HG03159 (cell line): ENCODE data around the gene FAM3D.
"Not testable (repeated sequence)": the region's sequence is repeated elsewhere in the genome, so short reads cannot be mapped to it uniquely, and the experiment has no call there.

Source experiments
- ATAC-seq: cut with Tn5 transposase; IDR thresholded peaks from one replicate; pipeline ENCODE4 v1.9.1; 2021; ENCODE audit warnings: mild to moderate bottlenecking, moderate library complexity; ENCODE audit not compliant: unreplicated experiment

The FAM3D gene

DNA sequence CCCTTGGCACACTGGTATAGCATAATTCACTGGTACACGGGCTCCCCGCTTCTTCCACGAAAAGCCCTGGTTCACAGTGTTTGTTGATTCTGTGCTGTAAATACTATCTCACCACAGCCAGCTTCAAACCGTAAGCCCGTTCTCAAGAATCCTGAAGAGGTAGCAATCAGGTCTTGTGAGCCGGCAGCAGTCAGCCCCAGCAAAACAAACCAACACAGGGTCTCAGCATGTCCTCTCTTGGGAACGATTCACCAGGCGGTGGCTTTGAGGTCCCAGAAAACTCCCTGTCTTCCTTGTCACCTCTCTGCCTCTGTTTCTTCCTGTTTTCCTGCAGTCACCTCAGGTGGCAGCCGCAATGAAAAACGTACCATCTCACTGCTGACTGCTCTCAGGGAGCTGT lies 19.1 kb upstream of the FAM3D start:
- no peak for ATAC-seq

- ATAC-seq, result no peak
These were observed 16.9 kb upstream of the FAM3D start for GRCh38 chr3:58683466-58683865.

DNA sequence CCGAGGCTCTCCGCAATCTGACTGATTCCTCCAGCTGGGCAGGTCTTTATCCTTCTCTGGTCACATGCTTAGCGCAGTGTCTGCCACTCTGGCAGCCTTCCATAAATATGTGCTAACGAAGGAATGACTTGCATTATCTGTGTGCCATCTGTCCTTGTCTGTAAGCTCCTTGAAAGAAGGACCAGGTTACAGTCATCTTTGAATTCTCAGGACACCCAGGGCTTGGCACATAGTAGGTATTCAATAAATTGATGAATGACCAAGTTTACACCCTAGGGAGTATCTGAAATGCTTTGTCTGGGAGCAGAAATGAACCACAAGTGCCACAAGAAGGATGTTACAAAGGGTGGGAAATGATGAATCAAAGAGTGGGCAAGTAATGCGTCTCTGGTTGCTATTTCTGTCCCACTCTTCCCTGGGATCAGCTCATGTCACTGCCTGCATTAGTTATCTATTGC lies 16.5 kb upstream of the FAM3D start:
- ATAC-seq, result no peak

GRCh38 chr3:58681863-58682262 lies 15.3 kb upstream of the FAM3D start:
- ATAC-seq, result no peak

DNA sequence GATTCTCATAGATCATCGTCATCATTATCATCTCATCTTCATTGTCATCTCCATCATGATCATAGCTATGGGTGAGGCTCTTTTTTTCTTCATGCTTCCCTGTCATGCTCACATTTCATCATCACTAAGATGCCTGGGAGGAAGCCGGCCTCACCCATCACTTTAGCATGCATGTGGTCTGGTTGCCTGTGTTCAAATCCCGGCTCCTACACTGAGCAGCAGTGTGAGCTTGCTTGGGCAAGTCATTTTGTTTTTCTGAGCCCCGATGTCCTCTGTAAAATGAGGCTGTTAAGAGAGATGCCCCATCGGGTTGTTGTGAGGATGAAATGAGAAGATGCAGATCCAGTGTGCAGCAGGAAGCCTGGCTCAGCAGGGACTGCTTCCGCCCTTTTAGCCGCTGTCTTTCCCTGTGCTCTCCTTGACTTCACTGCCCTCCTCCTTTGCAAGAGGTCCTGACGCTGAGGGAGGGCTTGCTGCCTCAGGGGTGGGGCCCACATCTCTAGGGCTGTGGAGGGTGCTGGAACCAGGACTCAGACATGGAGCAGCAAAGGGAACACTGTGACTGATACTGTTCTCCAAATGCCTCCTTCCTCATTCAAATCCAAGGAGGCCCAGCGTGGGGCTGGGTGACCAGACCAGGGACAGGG lies 14.4 kb upstream of the FAM3D start:
- no peak for ATAC-seq

GRCh38 chr3:58679974-58680666 lies 13.5 kb upstream of the FAM3D start:
- ATAC-seq, result no peak

DNA sequence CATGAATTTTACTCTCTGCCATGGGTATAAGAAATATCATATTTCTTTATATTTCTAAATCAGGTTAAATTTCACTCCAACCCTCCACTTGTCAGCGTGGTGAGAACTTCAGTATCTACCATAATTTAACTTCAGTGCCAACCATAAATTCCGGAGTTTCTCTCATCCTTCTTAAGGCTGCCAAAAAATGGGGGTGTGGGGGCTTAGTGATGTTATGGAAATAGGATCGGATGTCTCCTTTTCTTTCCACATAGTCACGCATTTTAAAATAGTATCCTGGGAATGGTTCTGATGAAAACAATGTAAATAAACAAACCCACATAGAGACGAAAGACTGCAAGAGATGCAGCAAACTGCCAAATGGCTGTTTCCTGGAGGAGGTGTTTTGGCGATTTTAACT lies 12.9 kb upstream of the FAM3D start:
- no peak for ATAC-seq

DNA sequence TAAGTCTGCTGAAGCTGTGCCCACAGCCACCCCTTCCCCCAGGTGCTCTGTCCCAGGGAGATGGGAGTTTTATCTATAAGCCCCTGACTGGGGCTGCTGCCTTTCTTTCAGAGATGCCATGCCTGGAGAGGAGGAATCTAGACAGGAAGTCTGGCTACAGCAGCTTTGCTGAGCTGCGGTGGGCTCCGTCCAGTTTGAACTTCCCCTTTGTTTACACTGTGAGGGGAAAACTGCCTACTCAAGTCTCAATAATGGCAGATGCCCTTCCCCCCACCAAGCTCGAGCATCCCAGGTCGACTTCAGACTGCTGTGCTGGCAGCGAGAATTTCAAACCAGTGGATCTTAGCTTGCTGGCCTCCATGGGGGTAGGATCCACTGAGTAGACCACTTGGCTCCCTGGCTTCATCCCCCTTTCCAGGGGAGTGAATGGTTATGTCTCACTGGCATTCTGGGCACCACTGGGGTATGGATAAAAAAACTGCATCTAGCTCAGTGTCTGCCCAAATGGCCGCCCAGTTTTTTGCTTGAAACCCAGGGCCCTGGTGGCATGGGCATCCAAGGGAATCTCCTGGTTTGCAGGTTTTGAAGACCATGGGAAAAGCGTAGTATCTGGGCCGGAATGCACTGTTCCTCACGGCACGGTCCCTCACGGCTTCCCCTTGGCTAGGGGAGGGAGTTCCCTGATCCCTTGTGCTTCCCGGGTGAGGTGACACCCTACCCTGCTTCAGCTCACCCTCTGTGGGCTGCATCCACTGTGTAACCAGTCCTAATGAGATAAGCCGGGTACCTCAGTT lies 11.8 kb upstream of the FAM3D start:
- not testable (repeated sequence) for ATAC-seq

DNA sequence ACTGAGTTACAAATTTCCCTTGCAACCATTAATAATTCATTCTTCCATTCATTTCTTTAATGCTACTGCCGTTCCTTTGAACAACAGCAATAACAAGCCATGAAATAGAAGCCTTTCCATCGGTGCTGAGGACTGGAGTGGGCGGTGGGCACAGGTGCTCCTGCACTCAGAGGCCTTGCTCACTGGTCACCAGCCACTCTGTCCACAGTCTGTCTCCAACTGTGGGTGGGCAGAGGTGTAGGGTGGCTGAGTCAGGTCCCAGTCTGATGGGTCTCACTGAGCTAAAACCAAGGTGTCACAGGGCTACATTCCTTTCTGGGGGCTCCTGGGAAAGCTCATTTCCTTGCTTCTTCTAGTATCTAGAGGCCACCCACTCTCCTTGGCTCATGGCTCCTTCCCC lies 6.3 kb upstream of the FAM3D start:
- ATAC-seq, result no peak

DNA sequence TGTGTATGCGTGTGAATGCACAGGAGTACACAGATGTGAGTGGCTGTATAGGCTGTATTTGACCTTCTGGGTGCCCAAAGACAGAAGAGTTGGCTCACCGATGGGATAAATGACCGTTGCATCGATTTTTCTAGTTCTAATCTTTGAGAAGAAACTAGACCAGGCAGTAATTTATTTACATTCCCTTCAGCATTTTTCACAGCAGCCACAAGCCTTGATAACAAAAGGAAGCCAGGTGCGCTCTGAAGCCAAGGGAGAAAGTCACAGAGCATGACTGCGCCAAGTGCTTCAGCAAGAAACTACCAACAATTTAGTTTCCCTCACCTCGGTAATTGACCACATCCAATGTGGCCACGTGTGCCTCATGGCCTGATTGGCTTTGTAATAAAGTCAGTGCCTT lies 5.9 kb upstream of the FAM3D start:
- ATAC-seq, result no peak

DNA sequence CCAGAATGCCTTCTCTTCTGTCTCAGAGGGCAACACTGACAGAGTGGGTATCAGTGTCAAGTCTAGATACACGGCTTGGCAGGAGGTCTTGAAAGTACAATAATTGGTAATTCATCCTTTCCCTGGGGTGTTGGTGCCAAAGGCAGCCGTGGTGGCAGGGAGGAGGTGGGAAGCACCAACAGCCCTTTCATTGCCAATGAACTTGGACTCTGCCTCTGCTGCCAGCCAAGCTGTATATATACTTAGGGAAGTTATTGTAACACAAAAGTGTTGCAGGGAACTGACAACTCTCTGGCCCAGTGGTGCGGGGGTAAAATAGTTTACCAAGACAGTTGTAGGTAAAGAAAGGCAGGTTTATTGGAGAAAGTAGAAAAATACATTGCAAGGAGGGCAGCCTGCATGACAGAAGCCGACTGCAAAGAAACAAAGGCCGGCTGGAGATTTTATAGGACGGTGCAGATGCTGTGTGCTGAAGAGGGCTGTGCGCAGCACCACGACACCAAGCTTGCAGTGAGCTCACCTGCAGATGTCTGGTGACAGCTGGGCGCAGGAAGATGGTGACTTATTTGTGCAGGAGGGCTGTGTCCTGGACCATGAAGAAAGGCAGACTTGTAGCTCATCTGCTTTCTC lies 4.0 kb upstream of the FAM3D start:
- no peak for ATAC-seq

GRCh38 chr3:58668247-58668646 lies 1.7 kb upstream of the FAM3D start:
- ATAC-seq, result no peak

DNA sequence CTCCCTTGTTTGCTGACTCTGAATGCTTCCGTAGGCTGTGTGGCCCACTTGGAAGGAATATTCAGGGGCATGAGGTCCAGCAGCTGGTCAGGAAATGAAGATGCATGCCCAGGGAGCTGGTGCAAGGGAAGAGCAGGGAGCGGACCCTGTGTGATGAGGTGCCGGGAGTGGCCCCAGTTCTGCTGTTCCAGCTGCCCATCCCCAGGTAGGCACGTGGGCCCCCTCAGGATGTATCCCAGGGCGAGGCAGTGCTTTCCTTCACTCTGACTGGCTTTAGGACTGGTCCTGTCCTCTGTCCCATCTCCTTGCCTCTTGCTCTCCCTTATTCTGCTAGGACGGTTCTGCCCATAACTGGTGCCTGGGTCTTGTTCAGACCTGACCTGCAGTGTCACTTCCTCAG lies 1.1 kb upstream of the FAM3D start:
- ATAC-seq, result no peak

GRCh38 chr3:58667229-58667628 lies 655 bp upstream of the FAM3D start:
- no peak for ATAC-seq

GRCh38 chr3:58665405-58665804 lies 1.2 kb downstream of the FAM3D start:
- no peak for ATAC-seq

DNA sequence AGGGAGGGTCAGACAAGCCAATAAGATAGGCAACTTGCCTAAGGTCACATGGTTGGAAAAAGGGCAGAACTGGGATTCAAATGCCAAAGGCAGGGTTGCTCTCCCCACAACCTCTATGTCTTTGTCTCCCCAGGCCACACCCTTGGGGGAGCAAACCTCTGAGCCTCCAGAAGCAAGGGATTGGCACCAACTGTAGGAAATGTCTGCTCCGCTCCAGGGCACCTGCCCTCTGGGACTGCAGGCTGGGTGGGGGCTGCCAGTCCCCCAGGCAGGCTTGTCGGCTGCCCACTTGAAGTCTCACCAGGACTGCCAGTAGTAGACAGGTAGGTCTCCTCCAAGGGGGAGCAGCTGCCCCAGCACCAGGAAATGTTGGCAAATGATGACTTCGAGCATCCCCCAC lies 2.0 kb downstream of the FAM3D start:
- ATAC-seq, result no peak

- ATAC-seq, result no peak
These were observed 4.6 kb downstream of the FAM3D start for GRCh38 chr3:58661836-58662420.

- no peak for ATAC-seq
These were observed 5.6 kb downstream of the FAM3D start for GRCh38 chr3:58660998-58661397.

- no peak for ATAC-seq
These were observed 7.4 kb downstream of the FAM3D start for GRCh38 chr3:58659051-58659675.

DNA sequence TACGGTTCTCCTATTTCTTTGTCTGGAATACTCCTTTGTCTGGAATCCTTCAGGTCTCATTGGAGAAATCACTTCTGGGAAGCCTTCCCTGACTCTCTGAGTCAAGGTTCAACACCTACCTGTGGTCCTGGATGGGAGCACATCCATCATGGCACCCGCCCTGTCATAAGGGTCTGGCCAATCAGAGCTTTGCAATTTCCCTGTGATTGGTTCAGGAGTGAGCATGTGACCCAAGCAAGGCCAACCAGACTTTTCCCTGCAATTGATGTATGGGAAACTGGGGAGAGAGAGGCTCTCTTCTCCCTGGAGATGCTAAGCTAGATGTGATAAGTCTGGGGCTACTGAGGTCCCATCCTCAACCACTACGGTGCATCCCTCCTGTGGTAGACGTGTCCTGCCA lies 8.1 kb downstream of the FAM3D start:
- no peak for ATAC-seq
